ENCODE measurements around the gene KLHL21.

The KLHL21 gene

DNA sequence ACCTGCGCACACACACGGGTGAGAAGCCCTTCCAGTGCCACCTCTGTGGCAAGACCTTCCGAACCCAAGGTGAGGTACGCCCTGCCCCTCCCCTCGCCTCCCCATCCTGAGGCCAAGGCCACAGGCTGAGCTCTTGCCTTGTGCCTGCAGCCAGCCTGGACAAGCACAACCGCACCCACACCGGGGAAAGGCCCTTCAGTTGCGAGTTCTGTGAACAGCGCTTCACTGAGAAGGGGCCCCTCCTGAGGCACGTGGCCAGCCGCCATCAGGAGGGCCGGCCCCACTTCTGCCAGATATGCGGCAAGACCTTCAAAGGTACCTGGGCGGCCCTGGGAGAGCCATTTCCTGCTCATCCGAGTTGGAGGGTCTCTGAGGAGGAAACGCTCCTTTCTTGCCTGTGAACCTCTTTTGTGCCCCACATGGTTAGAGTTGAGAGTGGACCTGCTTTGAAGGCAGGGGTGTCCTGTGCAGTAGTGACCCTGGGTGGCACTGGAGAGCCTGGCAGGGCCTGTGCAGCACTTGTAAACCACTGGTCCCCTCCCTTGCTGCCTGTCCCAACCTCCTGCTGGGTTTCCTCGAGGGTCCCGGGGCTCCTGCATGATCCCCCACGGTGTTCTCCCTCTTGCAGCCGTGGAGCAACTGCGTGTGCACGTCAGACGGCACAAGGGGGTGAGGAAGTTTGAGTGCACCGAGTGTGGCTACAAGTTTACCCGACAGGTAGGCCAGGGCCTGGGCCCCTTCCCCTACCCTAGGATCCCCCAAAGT, 14.4 kb downstream of the KLHL21 start:
- 92% methylated on average over 25 of the region's 25 CpGs for WGBS
- H3K4me1 ChIP-seq (ENCODE audit: insufficient read depth, low read length) = no peaks in the 10 kb centered on the region
- no peaks in the 10 kb centered on the region for H3K9me3 ChIP-seq (ENCODE audit: insufficient read depth, low read depth, low read length)
- H3K9ac ChIP-seq (ENCODE audit: low read depth, low read length) = no peak overlapping the region
- no peaks in the 10 kb centered on the region for H3K27me3 ChIP-seq (ENCODE audit: insufficient read depth, low read length)
- no peak overlapping the region for H3K4me3 ChIP-seq (ENCODE audit: low read length)
- H3K27ac ChIP-seq (ENCODE audit: low read depth, low read length) = no peak overlapping the region
- H3K36me3 ChIP-seq (ENCODE audit: insufficient read depth, low read length) = peaks cover 53% of the 10 kb centered on the region

DNA sequence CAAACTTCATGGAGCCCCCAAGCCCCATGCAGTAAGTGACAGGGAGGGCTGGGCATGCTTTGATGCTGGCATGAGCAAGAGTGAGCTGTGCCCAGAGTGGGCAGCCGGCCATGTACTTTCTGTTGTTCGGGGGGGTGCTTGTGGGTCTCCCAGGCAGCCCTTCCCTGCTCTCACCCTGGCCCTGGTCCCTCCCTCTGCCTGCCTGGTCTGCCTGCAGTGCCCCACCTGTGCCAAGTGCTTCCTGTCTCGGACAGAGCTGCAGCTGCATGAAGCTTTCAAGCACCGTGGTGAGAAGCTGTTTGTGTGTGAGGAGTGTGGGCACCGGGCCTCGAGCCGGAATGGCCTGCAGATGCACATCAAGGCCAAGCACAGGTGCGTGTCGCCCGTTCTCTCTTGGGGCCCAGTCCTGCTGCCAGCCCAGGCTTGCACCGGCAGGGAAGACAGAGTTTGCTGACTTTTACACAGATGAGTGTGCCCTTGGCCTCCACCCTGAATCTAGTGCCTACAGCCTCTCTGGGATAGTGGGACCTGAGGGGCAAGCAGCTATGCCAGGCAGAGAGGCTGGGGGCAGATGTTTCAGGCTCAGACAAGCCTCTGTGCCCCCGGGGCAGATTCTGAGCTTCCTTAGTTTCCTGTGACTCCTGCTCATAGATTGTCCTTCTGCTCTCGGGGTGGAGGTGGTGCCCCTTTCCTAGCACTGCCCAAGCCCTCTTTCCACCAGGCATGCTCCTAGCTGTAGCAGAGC, 15.2 kb downstream of the KLHL21 start:
- Histone ChIP-seq H3K9ac (ENCODE audit: low read depth, low read length) (no peak overlapping the region), H3K9me3 (ENCODE audit: insufficient read depth, low read depth, low read length) (no peaks in the 10 kb centered on the region), H3K27ac (ENCODE audit: low read depth, low read length) (no peak overlapping the region), H3K27me3 (ENCODE audit: insufficient read depth, low read length) (no peaks in the 10 kb centered on the region), H3K4me1 (ENCODE audit: insufficient read depth, low read length) (no peaks in the 10 kb centered on the region), H3K36me3 (ENCODE audit: insufficient read depth, low read length) (peaks cover 45% of the 10 kb centered on the region), H3K4me3 (ENCODE audit: low read length) (no peak overlapping the region)
- WGBS = 95% methylated on average over 13 of the region's 13 CpGs

DNA sequence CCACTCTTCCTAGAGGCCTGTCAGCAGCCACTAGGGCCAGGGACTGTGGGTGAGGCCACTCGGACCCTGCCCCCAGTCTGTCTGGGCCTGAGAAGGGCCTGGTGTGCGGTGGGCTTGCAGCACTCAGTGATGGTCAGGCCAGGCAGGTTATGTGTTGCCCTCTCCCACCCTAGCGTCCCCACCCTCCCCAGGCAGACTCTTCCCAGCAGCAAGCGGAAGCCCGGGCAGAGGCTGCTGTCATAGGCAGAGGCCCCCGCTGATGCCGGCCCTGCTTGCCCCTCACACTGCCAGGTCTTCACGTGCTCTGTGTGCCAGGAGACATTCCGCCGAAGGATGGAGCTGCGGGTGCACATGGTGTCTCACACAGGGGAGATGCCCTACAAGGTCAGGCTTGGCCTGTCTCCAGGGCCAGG, 16.3 kb downstream of the KLHL21 start:
- no peaks in the 10 kb centered on the region for H3K4me1 ChIP-seq (ENCODE audit: insufficient read depth, low read length)
- no peaks in the 10 kb centered on the region for H3K27me3 ChIP-seq (ENCODE audit: insufficient read depth, low read length)
- H3K9me3 ChIP-seq (ENCODE audit: insufficient read depth, low read depth, low read length) = no peaks in the 10 kb centered on the region
- no peak overlapping the region for H3K9ac ChIP-seq (ENCODE audit: low read depth, low read length)
- peaks cover 36% of the 10 kb centered on the region for H3K36me3 ChIP-seq (ENCODE audit: insufficient read depth, low read length)
- WGBS = 91% methylated on average over 11 of the region's 11 CpGs
- no peak overlapping the region for H3K4me3 ChIP-seq (ENCODE audit: low read length)
- no peak overlapping the region for H3K27ac ChIP-seq (ENCODE audit: low read depth, low read length)

DNA sequence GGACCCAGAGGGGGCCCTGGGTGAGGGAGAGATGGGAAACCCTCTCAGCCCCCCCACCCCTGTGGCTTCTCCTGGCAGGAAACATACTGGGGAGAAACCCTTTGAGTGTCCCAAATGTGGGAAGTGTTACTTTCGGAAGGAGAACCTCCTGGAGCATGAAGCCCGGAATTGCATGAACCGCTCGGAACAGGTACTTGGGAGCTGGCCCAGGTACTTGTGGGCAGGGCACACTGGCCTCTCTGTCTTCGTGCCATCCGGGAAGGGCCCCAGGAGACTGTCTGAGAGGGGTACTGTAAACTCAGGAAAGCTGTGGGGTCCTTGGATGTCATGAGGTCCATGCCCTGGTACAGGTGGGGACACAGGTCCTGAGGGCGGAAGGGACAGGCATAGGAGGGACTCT, 16.8 kb downstream of the KLHL21 start:
- WGBS = 93% methylated on average over 7 of the region's 7 CpGs
- Histone ChIP-seq H3K27ac (ENCODE audit: low read depth, low read length) (no peak overlapping the region), H3K4me1 (ENCODE audit: insufficient read depth, low read length) (no peaks in the 10 kb centered on the region), H3K9ac (ENCODE audit: low read depth, low read length) (no peak overlapping the region), H3K27me3 (ENCODE audit: insufficient read depth, low read length) (no peaks in the 10 kb centered on the region), H3K4me3 (ENCODE audit: low read length) (no peak overlapping the region), H3K9me3 (ENCODE audit: insufficient read depth, low read depth, low read length) (no peaks in the 10 kb centered on the region), H3K36me3 (ENCODE audit: insufficient read depth, low read length) (peaks cover 31% of the 10 kb centered on the region)

DNA sequence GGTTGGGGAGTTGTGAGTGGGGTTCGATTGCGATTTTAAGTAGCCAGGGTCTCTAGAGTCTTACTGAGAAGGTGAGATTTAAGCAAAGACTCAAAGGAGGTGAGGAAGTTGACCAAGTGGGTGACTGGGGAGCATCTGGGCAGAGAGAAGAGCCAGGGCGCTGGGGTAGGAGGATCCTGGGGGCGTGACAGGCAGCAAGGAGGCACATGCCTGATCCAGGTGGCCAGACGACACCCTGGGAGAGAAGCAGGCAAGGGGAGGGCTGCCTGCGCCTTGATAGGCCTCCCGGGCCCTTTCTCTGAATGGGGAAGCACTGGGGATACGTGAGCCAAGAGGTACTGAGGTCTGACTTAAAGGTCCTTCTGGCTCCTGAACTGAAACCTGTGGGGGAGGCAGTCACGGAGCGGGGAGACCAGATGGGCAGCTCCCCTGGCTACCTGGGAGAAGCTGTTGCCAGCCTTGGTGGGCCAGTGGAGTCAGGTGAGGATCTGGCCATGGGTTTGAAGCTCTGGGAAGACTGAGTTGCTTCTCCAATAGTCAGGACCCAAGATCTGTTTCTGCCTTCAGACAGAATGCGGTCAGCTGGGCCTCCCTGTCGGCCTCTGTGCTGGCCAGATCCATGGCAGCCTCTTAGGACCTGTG, 17.5 kb downstream of the KLHL21 start:
- Histone ChIP-seq H3K4me3 (ENCODE audit: low read length) (no peak overlapping the region), H3K9me3 (ENCODE audit: insufficient read depth, low read depth, low read length) (no peaks in the 10 kb centered on the region), H3K36me3 (ENCODE audit: insufficient read depth, low read length) (peaks cover 24% of the 10 kb centered on the region), H3K9ac (ENCODE audit: low read depth, low read length) (no peak overlapping the region), H3K27me3 (ENCODE audit: insufficient read depth, low read length) (no peaks in the 10 kb centered on the region), H3K27ac (ENCODE audit: low read depth, low read length) (no peak overlapping the region), H3K4me1 (ENCODE audit: insufficient read depth, low read length) (no peaks in the 10 kb centered on the region)
- WGBS = 86% methylated on average over 12 of the region's 12 CpGs

DNA sequence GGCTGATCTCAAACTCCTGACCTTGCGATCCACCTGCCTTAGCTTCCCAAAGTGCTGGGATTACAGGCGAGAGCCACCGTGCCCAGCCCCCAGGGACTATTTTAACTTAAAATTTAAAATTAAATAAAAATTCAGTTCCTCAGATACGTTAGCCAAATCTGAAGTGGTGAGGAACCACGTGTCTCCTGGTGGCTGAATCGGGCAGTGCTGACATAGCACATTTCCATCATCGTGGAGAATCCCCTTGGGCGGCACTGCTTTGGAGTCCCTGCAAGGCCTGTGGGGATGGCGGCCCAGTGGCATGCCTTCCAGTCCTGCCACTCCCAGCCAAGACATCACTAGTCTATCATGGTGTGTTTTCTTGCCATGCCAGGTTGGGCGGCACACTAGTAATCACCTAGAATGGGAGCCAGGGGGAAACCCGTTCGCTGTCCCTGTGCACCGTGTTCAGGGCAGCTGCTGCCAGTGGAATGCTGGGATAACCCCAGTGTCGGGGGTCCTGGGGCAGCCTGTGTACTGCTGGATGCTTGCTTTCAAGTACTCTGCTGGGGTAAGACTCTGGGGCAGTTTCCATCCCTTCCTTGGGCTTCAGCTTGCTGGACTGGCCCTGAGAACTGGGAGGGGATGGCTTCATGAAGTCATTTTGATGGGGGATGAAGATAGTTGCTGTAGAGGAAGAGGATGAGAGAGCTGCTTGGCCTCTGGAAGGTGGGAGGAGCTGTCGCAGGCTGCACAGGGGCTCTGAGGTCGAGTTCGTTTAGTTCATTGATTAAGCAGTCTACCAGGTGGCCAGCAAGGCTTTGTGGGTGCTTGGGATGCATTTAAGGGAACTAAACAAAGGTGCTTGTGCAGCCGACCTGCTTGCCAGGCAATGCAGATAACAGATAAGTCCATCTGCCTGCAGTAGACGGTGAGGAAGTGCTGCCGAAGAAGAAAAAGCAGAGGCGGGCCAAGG, 18.3 kb downstream of the KLHL21 start:
- no peaks in the 10 kb centered on the region for H3K4me1 ChIP-seq (ENCODE audit: insufficient read depth, low read length)
- no peak overlapping the region for H3K4me3 ChIP-seq (ENCODE audit: low read length)
- no peaks in the 10 kb centered on the region for H3K9me3 ChIP-seq (ENCODE audit: insufficient read depth, low read depth, low read length)
- no peak overlapping the region for H3K9ac ChIP-seq (ENCODE audit: low read depth, low read length)
- no peaks in the 10 kb centered on the region for H3K27me3 ChIP-seq (ENCODE audit: insufficient read depth, low read length)
- H3K36me3 ChIP-seq (ENCODE audit: insufficient read depth, low read length) = peaks cover 16% of the 10 kb centered on the region
- H3K27ac ChIP-seq (ENCODE audit: low read depth, low read length) = no peak overlapping the region
- WGBS = 90% methylated on average over 21 of the region's 21 CpGs

DNA sequence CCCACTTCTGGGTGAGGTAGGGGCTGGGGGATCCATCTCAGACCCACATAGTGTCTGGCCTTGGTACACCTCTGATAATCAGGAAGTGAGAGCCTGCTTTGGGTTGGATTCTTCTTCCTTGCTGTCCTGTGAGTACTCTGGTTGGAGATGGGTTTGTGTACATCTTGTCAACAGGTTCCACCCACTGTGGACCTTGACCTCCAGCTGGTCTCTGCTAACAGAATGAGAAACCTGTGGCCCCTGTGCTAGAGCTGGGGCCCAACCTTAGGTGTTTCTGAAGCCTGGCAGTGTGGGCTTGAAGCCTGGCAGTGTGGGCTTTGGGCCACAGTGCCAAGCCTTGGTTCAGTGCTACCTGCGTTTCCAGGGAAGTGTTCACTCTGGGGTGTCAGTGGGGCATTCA, 20.3 kb downstream of the KLHL21 start:
- 93% methylated on average over 1 of the region's 1 CpG for WGBS
- Histone ChIP-seq H3K4me3 (ENCODE audit: low read length) (no peak overlapping the region), H3K9ac (ENCODE audit: low read depth, low read length) (no peak overlapping the region), H3K27ac (ENCODE audit: low read depth, low read length) (no peak overlapping the region), H3K9me3 (ENCODE audit: insufficient read depth, low read depth, low read length) (no peaks in the 10 kb centered on the region), H3K4me1 (ENCODE audit: insufficient read depth, low read length) (peaks cover 5% of the 10 kb centered on the region; the same call in 1 of the 2 replicates), H3K27me3 (ENCODE audit: insufficient read depth, low read length) (no peaks in the 10 kb centered on the region), H3K36me3 (ENCODE audit: insufficient read depth, low read length) (no peaks in the 10 kb centered on the region)

DNA sequence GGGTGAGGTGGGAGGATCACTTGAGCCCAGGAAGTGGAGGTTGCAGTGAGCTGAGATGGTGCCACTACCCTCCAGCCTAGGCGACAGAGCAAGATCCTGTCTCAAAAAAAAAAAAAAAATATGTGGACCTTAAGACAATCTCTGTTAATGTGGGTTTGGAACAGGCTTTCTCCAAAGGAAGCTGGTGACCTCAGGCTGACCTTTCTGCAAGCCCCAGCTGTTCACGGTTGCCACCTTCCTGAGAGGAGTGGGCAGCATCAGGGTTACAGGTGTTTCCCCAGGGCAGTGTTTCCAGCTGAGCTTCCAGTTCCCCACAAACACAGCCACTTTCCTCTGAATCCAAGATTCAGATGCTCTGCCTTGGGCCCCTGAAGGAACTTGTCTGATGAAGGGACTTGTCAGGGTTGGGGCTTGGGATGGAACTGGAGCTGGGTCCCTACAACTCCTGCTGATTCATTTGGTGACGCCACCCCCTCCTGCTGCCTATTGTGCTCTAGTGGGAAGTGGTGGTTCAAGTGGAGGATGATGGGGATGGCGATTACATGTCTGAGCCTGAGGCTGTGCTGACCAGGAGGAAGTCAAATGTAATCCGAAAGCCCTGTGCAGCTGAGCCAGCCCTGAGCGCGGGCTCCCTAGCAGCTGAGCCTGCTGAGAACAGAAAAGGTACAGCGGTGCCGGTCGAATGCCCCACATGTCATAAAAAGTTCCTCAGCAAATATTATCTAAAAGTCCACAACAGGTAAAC, 20.9 kb downstream of the KLHL21 start:
- Histone ChIP-seq H3K9me3 (ENCODE audit: insufficient read depth, low read depth, low read length) (no peaks in the 10 kb centered on the region), H3K4me3 (ENCODE audit: low read length) (no peak overlapping the region), H3K36me3 (ENCODE audit: insufficient read depth, low read length) (no peaks in the 10 kb centered on the region), H3K4me1 (ENCODE audit: insufficient read depth, low read length) (peaks cover 5% of the 10 kb centered on the region; the same call in 1 of the 2 replicates), H3K9ac (ENCODE audit: low read depth, low read length) (no peak overlapping the region), H3K27me3 (ENCODE audit: insufficient read depth, low read length) (no peaks in the 10 kb centered on the region), H3K27ac (ENCODE audit: low read depth, low read length) (no peak overlapping the region)
- 95% methylated on average over 10 of the region's 10 CpGs for WGBS

DNA sequence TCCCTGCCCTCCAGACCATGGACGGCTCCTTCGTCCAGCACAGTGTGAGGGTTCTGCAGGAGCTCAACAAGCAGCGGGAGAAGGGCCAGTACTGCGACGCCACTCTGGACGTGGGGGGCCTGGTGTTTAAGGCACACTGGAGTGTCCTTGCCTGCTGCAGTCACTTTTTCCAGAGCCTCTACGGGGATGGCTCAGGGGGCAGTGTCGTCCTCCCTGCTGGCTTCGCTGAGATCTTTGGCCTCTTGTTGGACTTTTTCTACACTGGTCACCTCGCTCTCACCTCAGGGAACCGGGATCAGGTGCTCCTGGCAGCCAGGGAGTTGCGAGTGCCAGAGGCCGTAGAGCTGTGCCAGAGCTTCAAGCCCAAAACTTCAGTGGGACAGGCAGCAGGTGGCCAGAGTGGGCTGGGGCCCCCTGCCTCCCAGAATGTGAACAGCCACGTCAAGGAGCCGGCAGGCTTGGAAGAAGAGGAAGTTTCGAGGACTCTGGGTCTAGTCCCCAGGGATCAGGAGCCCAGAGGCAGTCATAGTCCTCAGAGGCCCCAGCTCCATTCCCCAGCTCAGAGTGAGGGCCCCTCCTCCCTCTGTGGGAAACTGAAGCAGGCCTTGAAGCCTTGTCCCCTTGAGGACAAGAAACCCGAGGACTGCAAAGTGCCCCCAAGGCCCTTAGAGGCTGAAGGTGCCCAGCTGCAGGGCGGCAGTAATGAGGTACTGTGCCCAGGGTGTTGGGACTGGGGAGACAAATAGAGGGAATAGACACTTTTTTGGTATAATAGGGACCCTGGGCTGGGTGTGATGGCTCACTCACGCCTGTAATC, 21.9 kb downstream of the KLHL21 start:
- Histone ChIP-seq H3K27ac (ENCODE audit: low read depth, low read length) (no peak overlapping the region), H3K9ac (ENCODE audit: low read depth, low read length) (peak overlapping the region; percentile 53)
- 52% methylated on average over 19 of the region's 19 CpGs for WGBS

More for the DNA sequence above, 21.9 kb downstream of the KLHL21 start:
- H3K4me3 ChIP-seq (ENCODE audit: low read length) = peak overlapping the region; percentile 72
- H3K9me3 ChIP-seq (ENCODE audit: insufficient read depth, low read depth, low read length) = no peaks in the 10 kb centered on the region
- peaks cover 5% of the 10 kb centered on the region; the same call in 1 of the 2 replicates for H3K4me1 ChIP-seq (ENCODE audit: insufficient read depth, low read length)
- no peaks in the 10 kb centered on the region for H3K27me3 ChIP-seq (ENCODE audit: insufficient read depth, low read length)
- H3K36me3 ChIP-seq (ENCODE audit: insufficient read depth, low read length) = no peaks in the 10 kb centered on the region

Data from HUES64 (cell line).